ENCODE results near the gene TRIM5. TPM values are rescaled to one million over a fixed set of nuclear protein-coding genes. Genes with fewer than 3 reads are reported as not detected.

TRIM5 gene
- total and polyA plus RNA-seq, 2 experiments from 2014 or later: 20.8 to 21.0 TPM

- ATAC-seq: no peak
- no peaks in the 10 kb centered on the region for H3K36me3 Mint-ChIP-seq (ENCODE audit: low read depth)
- Histone ChIP-seq H3K4me1 (ENCODE audit: insufficient read depth) (no peaks in the 10 kb centered on the region), H3K4me3 (no peak overlapping the region), H3K36me3 (ENCODE audit: insufficient read depth) (no peaks in the 10 kb centered on the region), H3K9me2 (ENCODE audit: insufficient read depth) (no peaks in the 10 kb centered on the region), H3K4me2 (no peak overlapping the region), H4K20me1 (replicated peaks; ENCODE audit: insufficient read depth) (no peaks in the 10 kb centered on the region), H3K27ac (ENCODE audit: low read depth) (no peak overlapping the region), H3F3A (replicated peaks; ENCODE audit: low read depth) (no peaks in the 10 kb centered on the region), H3K79me2 (replicated peaks; ENCODE audit: insufficient read depth) (no peaks in the 10 kb centered on the region), H2AFZ (no peak overlapping the region), H3K27me3 (ENCODE audit: insufficient read depth) (no peaks in the 10 kb centered on the region)
- no peaks in the 10 kb centered on the region for H3K9me3 Mint-ChIP-seq
- H3K4me1 Mint-ChIP-seq: no peaks in the 10 kb centered on the region; the same call in 2 of the 3 replicates
- no peak for DNase-seq (ENCODE audit: low spot score)
- H3K4me3 Mint-ChIP-seq: no peak overlapping the region
- H3K27ac Mint-ChIP-seq: no peak overlapping the region
- no peak for TF ChIP-seq JUNB (IDR thresholded peaks at IDR 0.05; ENCODE audit: unreplicated experiment)
- no peak for TF ChIP-seq POLR2AphosphoS5 (IDR thresholded peaks at IDR 0.05; ENCODE audit: low read depth)
- TF ChIP-seq EZH2phosphoT487 (IDR thresholded peaks at IDR 0.05; ENCODE audit: unreplicated experiment): no peak
- TF ChIP-seq ETS1 (IDR thresholded peaks at IDR 0.05): no peak
- H3K27me3 Mint-ChIP-seq (ENCODE audit: insufficient read depth, low read depth, poor library complexity): peaks cover 3% of the 10 kb centered on the region
Observed at GRCh38 chr11:5727691-5728090, 42.8 kb upstream of the TRIM5 start.

- no peak overlapping the region for H3K4me2 ChIP-seq
- Mint-ChIP-seq H3K27ac (no peak overlapping the region), H3K9me3 (no peaks in the 10 kb centered on the region), H3K4me1 (no peaks in the 10 kb centered on the region; the same call in 2 of the 3 replicates), H3K36me3 (ENCODE audit: low read depth) (no peaks in the 10 kb centered on the region), H3K27me3 (ENCODE audit: insufficient read depth, low read depth, poor library complexity) (peaks cover 5% of the 10 kb centered on the region), H3K4me3 (no peak overlapping the region)
- DNase-seq (ENCODE audit: low spot score) (no peak), ATAC-seq (no peak)
- H3K4me3 ChIP-seq: no peak overlapping the region
- no peaks in the 10 kb centered on the region for H4K20me1 ChIP-seq (replicated peaks; ENCODE audit: insufficient read depth)
- H3K27me3 ChIP-seq (ENCODE audit: insufficient read depth): no peaks in the 10 kb centered on the region
- H3K27ac ChIP-seq (ENCODE audit: low read depth): no peak overlapping the region
- H3F3A ChIP-seq (replicated peaks; ENCODE audit: low read depth): no peaks in the 10 kb centered on the region
- no peak overlapping the region for H2AFZ ChIP-seq
- H3K36me3 ChIP-seq (ENCODE audit: insufficient read depth): no peaks in the 10 kb centered on the region
- no peaks in the 10 kb centered on the region for H3K4me1 ChIP-seq (ENCODE audit: insufficient read depth)
- H3K79me2 ChIP-seq (replicated peaks; ENCODE audit: insufficient read depth): no peaks in the 10 kb centered on the region
- H3K9me2 ChIP-seq (ENCODE audit: insufficient read depth): no peaks in the 10 kb centered on the region
- TF ChIP-seq ZNF331 (CRISPR knock-in tag; IDR thresholded peaks at IDR 0.05; ENCODE audit: low read depth) (no peak), EZH2phosphoT487 (IDR thresholded peaks at IDR 0.05; ENCODE audit: unreplicated experiment) (no peak), EZH2 (IDR thresholded peaks at IDR 0.05; ENCODE audit: low read depth, unreplicated experiment) (no peak), CREB1 (CRISPR knock-in tag; IDR thresholded peaks at IDR 0.05; ENCODE audit: low read depth) (no peak), ETS1 (IDR thresholded peaks at IDR 0.05) (no peak), ZNF462 (CRISPR knock-in tag; IDR thresholded peaks at IDR 0.05) (no peak), CTCF (conservative IDR thresholded peaks at IDR 0.05; ENCODE audit: low read depth in 2 of 2) (no peak), POLR2AphosphoS5 (IDR thresholded peaks at IDR 0.05; ENCODE audit: low read depth) (no peak), JUNB (IDR thresholded peaks at IDR 0.05; ENCODE audit: unreplicated experiment) (no peak), ZNF114 (CRISPR knock-in tag; IDR thresholded peaks at IDR 0.05) (no peak)
Observed at GRCh38 chr11:5726351-5726750, 41.5 kb upstream of the TRIM5 start.
